Activated naive CD8-positive, alpha-beta T cell treated with anti-CD3 and anti-CD28 coated beads, Interleukin-2, amount 50 U/mL, for 16 hours (primary cell): Measurements from ENCODE around the gene CBFA2T3.

Experiments used
- DNase-seq: peaks from one replicate; pipeline ENCODE4 v3.0.0-alpha.2; 2020; ENCODE audit warnings: low read depth, low spot score

The CBFA2T3 gene

DNA sequence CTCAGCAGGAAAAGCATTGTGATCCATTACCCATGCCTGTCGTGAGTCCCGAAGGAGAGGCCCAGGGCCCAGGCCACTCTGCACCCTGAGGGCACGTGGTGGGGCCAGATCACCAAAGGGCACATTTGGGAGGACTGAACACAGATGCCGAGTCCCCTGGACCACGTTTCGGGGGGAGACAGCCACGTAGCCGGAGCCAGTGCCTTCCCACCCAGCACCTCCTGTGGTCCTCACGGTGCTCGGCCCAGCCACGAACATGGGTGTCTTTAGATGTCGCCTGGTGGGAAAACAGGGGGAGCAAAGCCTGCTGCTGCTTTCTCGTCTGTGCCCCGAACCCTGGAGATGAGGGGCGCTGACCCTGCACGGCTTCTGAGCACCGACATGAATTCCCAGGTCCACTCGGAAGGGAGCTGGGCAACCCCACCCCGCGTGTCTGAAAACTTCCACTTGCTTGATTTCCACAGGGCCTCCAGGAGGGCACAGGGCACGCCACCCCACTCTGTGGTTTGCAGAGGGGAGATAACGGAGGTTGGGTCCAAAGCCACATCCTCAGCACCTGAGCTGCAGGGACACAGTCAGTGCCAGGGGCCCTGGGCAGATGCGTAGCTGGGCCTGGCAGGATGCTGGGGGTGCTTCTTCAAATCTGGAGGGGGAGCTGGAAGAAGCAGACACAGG is 14.4 kb downstream of the CBFA2T3 start:
- no peak for DNase-seq

DNA sequence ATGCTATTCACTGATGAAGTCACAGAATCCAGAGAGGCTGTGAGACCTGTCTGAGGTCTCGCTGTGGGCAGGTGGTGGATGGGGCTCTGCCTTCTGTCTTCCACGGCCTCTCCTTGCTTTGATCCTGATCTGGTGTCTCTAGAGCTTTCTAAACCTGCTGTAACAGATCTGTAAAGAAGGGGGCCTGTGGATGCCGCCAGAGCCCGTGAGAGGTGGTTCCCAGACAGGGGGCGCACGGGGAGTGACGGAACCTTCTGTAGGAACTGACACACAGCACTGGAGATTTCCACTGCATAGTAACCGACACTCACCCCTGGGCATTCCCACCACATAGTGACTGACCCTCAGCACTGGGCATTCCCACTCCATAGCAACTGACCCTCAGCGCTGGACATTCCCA is 16.0 kb downstream of the CBFA2T3 start:
- no peak for DNase-seq

DNA sequence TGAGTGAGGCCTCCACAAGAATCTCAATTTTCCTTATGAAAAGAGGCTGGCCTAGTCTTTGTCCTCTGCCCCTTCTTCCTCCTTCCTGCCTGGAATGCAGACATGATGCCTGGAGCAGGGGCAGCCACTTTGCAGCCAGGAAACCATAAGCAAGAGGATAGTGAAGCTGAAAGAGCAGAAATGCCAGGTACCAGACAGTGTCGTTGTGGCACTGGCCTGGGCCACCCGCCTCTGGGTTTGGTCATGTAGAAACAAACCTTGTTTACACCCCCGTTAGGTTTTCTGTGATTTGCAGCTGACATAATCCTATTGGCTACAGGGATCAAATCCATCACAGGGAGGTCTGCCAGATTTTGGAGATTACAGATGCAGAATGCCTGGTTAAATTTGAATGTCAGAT is 16.5 kb downstream of the CBFA2T3 start:
- DNase-seq: no peak

DNA sequence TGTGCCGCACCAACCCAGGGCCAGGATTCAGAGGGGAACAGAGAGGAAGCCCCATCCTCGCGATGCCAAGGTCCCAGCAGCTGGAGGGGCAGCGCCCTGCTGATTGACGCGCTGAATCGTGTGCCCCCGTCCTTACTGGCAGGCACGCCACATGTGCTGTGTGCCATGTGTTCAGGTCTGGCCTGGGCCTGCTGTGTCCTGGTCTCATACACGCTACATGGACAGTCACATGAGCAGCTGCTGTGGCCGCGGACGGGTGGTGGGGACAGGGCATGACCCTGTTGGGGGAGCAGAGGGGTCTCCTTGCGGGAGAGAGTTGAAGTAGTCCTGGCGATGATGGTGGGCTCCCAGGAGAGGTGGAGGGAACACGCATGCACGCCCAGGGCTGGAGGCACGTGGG is 18.0 kb downstream of the CBFA2T3 start:
- no peak for DNase-seq

DNA sequence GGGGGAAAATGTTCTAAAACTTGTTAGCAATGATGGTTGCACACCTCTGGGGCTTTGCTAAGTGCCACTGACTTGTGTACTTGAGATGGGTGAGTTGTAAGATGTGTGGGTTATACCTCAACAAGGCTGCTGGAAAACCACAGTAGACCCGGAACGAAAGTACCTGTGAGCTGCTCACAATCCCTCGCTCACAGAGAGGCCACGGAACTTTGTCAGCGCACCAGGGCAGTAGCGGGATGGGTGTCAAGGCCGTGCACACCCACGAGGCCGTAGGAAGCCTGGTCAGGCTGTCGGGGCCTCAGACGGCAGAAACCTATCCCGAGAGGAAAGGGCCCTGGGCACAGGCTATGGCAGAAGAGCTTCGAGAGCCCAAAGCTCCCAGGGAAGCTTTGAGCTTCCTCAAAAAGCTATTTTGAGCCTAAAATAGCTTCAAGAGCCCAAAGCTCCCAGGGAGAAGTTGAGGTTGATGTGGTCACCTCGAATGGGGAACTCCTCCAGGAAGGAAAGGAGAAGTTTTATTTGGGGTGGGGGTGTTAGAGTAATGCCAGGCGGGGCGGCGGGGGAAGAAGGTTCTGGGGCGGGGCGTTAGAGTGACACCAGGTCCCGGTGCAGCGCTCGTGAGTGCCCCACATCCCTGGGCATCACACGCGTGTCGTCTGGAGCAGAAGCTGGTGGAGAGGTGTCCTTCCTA is 19.0 kb downstream of the CBFA2T3 start:
- no peak for DNase-seq

DNA sequence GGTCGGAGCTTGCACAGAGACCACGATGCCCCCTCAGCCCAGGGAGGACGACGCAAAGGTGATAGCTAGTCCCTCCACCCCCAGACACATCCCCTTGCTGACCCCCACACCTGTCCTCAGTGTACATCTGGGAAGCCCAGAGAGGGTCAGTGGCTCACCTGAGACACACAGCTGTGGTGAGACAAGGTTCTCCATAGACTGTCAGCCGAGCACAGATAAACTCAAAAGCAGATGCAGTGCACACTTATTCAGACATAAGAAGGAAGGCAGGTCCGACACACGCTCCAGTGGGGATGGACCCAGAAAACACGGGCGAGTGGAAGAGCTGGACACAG is 19.6 kb downstream of the CBFA2T3 start:
- no peak for DNase-seq

DNA sequence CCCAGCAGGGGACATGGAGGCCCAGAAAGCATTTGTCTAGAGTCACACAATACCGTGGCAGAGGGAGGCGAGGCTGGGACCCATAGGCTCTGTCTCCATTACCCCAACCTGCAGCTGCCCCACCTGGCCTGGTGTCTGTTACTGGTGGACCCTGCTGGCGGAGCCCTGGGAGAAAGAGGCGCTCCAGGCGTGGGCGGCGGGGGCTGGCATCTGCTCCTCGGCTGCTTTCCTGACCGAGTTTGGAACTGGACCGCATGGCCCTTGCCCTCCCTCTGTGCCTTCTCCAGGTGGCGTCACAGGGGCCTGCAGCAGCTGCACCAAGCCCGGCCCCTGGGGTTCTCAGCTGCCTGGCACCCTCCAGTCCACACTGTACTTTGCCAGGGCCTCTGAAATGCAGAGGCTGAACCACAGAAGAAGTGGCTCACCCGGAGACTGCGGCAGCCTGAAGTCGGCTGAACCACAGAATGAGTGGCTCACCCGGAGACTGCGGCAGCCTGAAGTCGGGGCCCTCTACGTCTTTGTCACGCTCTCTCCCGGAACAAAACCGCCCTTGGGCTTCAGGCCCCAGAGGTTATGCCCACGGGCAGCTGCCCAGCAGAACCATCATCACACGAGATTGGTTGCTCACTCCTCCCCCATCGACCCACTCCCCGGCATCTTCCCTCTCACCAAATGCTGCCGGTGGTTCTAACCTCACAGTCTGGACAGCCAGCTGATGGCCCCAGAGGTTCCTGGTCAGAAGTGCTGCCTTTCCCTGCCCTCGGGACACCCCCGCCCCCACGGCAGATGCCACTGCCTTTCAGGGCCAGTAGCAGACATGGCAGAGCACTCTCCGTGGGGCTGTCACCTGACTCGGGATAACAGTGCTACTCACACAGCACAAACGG is 20.2 kb downstream of the CBFA2T3 start:
- no peak for DNase-seq

DNA sequence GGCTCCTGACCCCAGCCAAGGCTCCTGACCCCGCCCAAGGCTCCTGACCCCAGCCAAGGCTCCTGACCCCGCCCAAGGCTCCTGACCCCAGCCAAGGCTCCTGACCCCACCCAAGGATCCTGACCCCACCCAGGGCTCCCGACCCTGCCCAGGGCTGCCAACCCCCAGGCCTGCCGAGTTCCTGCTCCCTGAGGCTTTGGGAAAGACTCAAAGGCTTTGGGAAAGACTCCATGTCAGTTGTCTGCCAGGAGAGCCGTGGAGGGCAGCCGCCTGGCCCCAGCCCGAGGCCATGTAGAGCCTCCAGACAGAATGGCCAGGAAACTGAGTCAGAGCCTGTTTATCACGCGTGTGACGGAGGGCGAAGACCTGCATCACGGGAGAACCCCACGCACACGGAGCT is 21.1 kb downstream of the CBFA2T3 start:
- DNase-seq: no peak

DNA sequence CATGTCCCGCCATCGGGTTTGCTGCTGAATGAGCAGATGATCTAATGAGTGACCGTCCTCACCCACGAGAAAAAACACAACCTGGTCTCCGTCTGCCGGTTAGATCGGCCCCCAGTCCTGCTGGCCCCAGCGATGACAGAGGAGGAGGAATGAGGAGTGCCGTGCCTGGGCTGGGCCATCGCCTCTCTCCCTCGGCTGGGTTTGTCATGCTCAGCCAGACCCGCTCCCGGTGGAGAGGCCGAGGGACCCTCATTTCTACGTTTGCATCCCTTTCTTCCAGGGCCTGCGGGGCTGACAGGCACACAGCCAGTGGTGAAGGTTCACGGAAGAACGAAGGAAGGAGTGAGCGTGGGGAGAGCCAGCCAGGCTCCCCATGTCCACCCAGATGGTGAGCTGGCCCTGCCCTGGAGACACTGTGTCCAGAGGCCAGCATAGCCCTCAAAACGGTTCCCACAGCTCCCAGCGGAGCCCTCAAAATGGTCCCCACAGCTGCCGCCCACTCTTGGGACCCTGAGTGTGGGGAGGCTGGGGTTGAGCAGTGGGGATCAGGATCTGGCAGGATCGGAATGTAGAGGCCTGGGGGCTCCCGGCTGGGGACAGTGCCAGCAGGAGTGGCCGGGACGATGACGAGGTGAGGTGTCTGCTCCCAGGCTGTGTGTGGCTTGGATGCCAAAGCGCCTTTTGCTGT is 23.9 kb downstream of the CBFA2T3 start:
- no peak for DNase-seq

DNA sequence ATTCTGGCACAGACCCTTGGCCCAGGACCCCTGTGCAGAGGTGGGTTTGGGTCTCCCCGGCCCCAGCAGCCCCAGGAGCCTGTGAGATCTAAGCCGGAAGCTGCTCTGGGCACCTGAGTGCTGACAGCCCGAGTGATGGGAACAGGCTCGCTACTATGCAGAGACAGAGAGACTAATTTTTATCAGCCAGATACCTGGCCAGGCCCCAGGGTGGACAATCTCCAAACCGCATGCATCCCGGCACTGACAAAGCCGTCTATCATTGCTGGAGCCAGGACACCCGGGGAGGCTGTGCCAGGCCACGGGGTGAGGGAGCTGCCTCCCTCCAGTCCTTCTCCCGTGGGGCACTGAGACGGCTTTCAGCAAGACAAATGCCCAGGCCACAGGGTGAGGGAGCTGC is 25.0 kb downstream of the CBFA2T3 start:
- DNase-seq: no peak

DNA sequence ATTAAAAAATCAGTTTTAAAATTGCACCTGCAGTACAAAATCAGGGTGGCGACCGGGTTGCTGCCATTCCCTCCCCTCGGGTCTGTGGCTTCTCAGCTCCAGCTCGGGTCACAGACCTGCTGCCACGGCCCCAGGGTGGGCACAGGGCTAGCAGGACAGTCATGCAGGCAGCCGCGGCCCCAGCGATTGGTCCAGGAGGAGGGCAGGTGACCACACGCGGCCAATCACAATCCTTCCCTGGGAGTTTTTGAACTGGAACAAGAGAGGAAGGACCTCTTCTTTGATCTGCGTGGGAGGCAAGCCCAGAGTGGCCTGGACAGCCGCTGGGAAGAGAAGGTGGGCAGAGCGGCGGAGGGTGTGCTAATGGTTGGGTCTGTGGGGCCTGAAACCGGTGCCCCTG is 25.5 kb downstream of the CBFA2T3 start:
- no peak for DNase-seq

DNA sequence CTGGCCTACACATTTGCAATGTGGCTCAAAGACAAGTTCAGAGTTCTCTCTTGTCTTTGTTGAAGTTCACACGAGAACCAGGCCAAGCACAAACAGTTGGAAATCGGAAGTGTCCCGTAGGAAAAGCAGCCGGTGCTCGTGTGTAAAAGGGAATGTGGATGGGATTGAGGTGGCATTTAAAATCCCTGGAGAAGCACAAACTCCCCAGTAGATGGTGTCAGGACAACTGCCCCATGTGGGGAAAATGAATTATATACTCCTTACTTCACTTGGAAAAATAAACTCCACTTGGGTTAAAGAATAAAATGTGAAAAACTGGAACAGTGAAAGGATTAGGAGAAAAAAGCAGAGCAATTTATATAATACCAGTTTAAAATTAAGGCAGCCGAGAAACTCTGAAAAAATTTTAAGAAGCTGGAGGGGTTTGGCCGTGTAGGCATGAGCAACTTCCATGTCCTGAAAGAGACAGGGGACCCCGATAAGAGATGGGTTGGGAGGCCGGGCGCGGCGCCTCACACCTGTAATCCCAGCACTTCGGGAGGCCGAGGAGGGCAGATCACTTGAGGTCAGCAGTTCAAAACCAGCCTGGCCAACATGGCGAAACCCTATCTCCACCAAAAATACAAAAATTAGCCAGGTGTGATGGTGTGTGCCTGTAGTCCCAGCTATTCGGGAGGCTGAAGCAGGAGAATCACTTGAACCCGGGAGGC is 28.1 kb downstream of the CBFA2T3 start:
- no peak for DNase-seq

DNA sequence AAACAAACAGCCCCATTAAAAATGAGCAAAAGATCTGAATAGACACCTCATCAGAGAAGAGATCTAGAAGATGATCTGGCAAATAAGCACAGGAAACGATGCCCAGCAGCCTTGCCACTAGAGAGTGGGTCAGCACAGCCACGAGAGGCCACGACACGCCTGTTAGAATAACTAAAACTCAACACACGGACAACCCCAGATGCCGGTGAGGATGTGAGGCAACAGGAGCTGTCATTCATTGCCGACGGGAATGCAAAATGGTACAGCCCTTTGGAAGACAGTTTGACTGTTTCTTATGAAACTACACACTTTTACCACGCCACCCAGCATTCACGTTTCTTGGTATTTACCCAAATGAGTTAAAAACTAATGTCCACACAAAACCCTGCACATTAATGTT is 31.5 kb downstream of the CBFA2T3 start:
- no peak for DNase-seq

DNA sequence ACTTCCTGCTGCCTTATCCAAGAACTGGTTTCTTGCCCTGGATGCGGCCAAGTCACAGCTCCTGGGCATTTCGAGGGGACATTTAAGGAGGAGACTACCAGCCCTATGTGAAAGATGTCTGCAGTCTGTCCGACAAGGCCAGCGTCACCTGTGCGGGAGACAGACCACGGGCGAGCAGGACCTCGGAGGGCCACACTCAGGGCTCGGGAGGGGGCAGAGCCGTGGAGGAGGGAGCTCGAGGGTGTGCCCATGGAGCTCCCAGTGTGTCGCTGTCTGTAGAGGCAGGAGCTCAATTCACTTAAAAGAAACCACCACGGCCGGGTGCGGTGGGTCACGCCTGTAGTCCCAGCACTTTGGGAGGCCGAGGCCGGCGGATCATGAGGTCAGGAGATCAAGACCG is 33.3 kb downstream of the CBFA2T3 start:
- no peak for DNase-seq

DNA sequence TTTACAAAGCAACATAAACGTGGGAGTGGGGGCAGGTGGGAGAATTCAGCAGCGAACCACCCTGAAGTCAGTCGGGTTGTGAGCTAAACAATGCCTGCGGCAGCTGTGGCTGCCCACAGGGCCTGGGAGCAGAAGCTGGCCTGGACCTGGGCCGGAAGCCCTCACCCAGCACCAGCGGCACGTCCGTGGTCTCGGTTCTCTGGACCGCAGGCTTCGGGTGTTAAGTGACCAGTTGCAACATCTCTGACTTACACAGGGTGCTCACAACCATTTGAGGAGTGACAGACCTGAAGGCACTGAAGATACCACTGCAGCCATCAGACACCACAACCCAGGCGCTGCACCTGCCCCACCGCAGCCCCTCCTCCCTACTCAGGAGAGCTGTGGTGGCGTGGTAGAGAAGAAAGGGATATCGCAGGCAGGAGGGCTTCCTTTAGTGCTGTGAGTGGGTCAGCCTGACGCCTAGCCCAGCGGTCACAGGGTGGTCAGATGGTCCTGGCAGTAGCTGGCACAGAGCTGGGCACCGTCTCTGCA is 33.8 kb downstream of the CBFA2T3 start:
- no peak for DNase-seq

DNA sequence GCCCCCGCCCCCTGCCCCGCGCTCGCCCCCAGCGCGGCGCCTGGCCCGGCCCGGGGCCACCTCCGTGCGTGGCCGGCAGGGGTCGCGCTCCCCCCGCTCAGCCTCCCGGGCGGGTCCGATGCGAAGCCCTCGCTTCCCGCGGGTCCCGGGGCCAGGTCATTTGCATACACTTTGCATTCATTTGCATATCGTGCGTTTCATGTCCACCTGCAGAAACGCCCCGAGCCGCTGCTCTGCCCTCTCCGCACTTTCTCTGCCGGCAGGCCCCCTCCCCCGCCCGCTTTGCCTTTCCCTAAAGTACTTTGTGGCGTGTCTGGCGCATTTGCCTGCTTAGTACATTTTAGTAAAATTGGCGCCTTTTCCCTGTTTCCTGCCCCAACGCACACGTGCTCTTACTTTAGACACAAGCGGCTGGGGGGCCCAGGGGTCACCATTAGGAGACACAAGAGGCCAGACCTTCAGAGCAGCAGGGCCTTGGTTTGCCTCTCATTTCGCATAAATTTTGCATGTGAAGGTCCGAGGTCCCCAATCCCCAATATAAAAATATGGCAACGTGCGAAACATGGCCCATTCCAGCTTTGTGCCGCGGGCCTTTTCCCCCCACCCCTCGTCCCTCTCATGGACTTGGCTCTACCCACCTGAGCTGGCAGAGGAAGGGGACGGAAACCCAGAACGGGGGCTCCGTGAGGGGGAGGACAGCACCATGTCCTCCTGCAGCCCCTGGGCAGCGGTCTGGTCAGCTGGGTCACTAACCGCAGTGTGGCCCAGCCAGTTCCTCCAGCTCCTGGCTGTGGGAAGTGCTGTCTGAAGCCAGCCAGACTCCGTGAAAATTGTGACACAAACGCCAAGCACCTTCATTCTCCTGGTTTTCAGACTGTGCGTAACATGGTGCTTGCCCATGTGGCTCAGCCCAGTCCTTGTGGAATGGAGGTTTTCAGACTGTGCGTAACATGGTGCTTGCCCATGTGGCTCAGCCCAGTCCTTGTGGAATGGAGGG is 34.8 kb downstream of the CBFA2T3 start:
- peak; percentile 31 for DNase-seq

DNA sequence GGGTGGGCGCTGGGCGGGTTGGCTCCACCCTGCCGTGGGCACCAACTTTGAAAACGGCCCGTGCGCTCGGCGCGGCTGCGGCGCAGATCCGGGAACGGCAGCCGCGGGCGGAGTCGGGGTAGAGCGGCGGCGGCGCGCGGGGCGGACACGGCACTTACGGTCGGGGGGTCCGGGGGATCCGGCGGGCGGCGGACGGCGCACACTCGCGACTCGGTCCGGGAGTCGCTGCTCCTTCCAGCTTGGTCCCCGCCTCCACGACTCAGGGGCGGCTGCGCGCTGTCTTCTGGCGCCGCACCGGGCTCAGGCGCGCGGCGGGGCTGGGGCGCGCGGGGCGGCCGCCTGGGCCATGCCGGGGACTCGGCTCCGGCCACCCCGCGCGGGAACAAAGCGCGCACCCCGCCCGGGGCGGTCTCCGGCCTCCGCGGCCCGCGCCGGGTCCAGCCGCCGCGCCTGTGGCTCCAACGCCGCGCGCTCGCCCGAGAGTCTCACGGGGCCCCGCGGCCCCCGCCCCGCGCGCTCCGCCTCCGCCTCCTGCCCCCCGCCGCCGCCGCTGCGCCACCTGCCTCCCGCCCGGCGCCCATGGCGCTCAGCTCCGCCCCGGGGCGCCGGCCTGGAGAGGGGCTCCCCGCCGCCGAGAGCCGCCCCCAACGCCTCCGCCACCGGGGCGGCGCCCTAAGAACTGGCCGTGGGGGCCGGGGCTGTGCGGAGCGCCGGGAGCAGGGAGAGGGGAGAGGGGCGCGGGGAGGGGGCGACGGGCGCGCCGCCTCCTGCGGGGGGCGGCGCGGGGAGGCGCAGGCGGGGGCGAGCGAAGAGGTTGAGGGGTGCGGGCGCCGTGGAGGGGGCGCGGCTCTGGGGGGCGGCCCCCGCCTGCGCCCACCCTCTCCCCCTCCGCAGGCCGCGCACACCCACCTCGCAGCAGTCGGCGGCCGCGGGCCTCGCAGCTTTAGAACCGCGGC is 35.9 kb downstream of the CBFA2T3 start:
- DNase-seq: no peak

DNA sequence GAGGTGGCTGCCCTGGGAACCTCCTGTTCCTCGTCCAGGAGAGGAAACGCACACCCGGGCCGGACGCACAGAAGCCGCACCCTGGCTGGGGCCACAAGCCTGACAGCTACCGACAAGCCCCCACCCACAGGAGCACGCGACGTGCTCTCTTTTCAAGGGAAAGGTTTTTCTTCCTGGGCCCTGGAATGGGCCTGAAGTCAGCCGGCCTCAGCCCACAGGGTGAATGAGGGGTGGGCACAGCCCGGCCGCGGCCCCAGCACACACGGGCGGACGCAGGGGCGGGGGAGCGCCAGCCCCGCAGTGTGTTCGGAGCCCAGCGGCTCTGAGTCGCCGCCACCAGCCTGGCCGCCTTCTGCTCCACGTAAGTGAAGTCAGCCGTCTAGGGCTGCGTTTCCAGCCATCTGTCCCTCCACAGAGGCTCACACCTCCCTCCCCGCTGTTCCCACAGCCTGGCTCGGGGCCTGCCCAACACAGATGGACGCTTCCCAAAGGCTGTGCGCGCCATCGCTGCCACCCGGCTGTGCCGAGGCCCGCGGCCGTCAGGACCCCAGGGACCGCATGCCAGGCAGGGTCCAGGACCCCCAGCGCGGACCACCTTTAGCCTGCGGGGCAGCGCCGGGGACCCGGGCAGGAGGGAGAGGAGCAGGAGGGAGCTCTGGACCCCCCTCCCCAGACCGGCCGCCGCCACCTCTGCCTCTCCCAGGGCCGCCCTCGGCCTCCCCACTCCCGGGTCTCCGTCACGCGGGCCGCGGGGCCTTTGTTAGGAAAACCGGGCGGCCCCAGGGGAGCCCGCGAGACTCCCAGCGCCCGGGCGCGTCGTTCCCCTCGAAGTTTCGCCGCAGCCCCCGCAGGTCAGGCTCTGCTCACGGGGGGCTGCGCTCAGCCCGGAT is 36.8 kb downstream of the CBFA2T3 start:
- no peak for DNase-seq
